Epidermal melanocyte (primary cell): ENCODE data around the gene TMPRSS5.

Experiments
- DNase-seq: peaks from one replicate; pipeline ENCODE4 v3.0.0; 2011; ENCODE audit warnings: low spot score; ENCODE audit not compliant: insufficient read length

The TMPRSS5 gene

GRCh38 chr11:113670149-113670830 lies 35.8 kb downstream of the TMPRSS5 start:
- no peak for DNase-seq

- no peak for DNase-seq
Observed at GRCh38 chr11:113668255-113668654, 37.9 kb downstream of the TMPRSS5 start.

- DNase-seq = no peak
Observed at GRCh38 chr11:113667801-113668200, 38.3 kb downstream of the TMPRSS5 start.

- no peak for DNase-seq
Observed at GRCh38 chr11:113666584-113666983, 39.5 kb downstream of the TMPRSS5 start.

- no peak for DNase-seq
Observed at GRCh38 chr11:113664981-113665710, 41.0 kb downstream of the TMPRSS5 start.

- DNase-seq = no peak
Observed at GRCh38 chr11:113664069-113664980, 41.8 kb downstream of the TMPRSS5 start.

- DNase-seq = no peak
Observed at GRCh38 chr11:113663567-113663966, 42.5 kb downstream of the TMPRSS5 start.

GRCh38 chr11:113655771-113656170 lies 50.3 kb downstream of the TMPRSS5 start:
- no peak for DNase-seq

- DNase-seq = no peak
Observed at GRCh38 chr11:113651023-113651422, 55.1 kb downstream of the TMPRSS5 start.

GRCh38 chr11:113649311-113649710 lies 56.8 kb downstream of the TMPRSS5 start:
- no peak for DNase-seq

GRCh38 chr11:113647856-113648255 lies 58.3 kb downstream of the TMPRSS5 start:
- no peak for DNase-seq

- no peak for DNase-seq
Observed at GRCh38 chr11:113647108-113647507, 59.0 kb downstream of the TMPRSS5 start.

GRCh38 chr11:113645593-113646349 lies 60.3 kb downstream of the TMPRSS5 start:
- DNase-seq = no peak

GRCh38 chr11:113644605-113645004 lies 61.5 kb downstream of the TMPRSS5 start:
- DNase-seq = no peak

GRCh38 chr11:113643701-113644100 lies 62.4 kb downstream of the TMPRSS5 start:
- DNase-seq = no peak

- no peak for DNase-seq
Observed at GRCh38 chr11:113643006-113643585, 63.0 kb downstream of the TMPRSS5 start.

GRCh38 chr11:113642090-113642489 lies 64.0 kb downstream of the TMPRSS5 start:
- no peak for DNase-seq

- DNase-seq = no peak
Observed at GRCh38 chr11:113638376-113638775, 67.7 kb downstream of the TMPRSS5 start.

- no peak for DNase-seq
Observed at GRCh38 chr11:113637636-113638035, 68.5 kb downstream of the TMPRSS5 start.
